WTC11 (cell line): ENCODE measurements around the gene OCA2. TPM values are rescaled to one million over a fixed set of nuclear protein-coding genes. Genes with fewer than 3 reads are reported as not detected.

ENCODE experiments used
- ATAC-seq: fragments of 200-7000 bp; cut with Tn5 transposase; 2 replicates; pipeline ENCODE4 v1.10.0; 2021; ENCODE audit warnings: mild to moderate bottlenecking, moderate library complexity
- CTCF ChIA-PET: fragments of 300-600 bp; sonication (Branson Sonifier 250); formaldehyde crosslinking; loops from one replicate; lab custom pipeline; 2021; ENCODE audit warnings: antibody characterized with exemption; lab: Charles Lee
- POLR2A ChIA-PET: fragments of 350-600 bp; sonication (Branson Sonifier 250); formaldehyde crosslinking; loops from one replicate; lab custom pipeline; 2021; ENCODE audit warnings: antibody characterized with exemption; lab: Charles Lee
- DNase-seq: peaks from one replicate; pipeline ENCODE4 v3.0.0; 2021; ENCODE audit warnings: low spot score
- H3K27ac Mint-ChIP-seq: 2 replicates; pipeline ENCODE4 v1.8.0; 2021; ENCODE audit warnings: mixed read lengths
- H3K27me3 Mint-ChIP-seq: 2 replicates; pipeline ENCODE4 v1.8.0; 2021; ENCODE audit warnings: low read depth, mild to moderate bottlenecking, moderate library complexity, mixed read lengths
- H3K36me3 Mint-ChIP-seq: 2 replicates; pipeline ENCODE4 v1.8.0; 2021; ENCODE audit warnings: mixed read lengths
- H3K4me1 Mint-ChIP-seq: 2 replicates; pipeline ENCODE4 v1.8.0; 2022; ENCODE audit warnings: mixed read lengths
- H3K4me3 Mint-ChIP-seq: 2 replicates; pipeline ENCODE4 v1.8.0; 2021; ENCODE audit warnings: mild to moderate bottlenecking, moderate library complexity, mixed read lengths
- H3K9me3 Mint-ChIP-seq: 2 replicates; pipeline ENCODE4 v1.8.0; 2021; ENCODE audit warnings: mixed read lengths
- ATF1 ChIP-seq: sonication (generic); formaldehyde crosslinking; IDR thresholded peaks from 2 replicates; pipeline ENCODE4 v1.8.1; 2023; ENCODE audit warnings: mild to moderate bottlenecking, moderate library complexity, missing genetic modification reagents
- E2F1 ChIP-seq: sonication (generic); formaldehyde crosslinking; IDR thresholded peaks from 2 replicates; pipeline ENCODE4 v1.8.0; 2022; ENCODE audit warnings: mild to moderate bottlenecking, missing genetic modification reagents
- ETV6 ChIP-seq: sonication (generic); formaldehyde crosslinking; IDR thresholded peaks from 2 replicates; pipeline ENCODE4 v1.8.1; 2022; ENCODE audit warnings: mild to moderate bottlenecking, missing genetic modification reagents
- GRHL2 ChIP-seq: fragments of 250-450 bp; sonication (Bioruptor Pico); IDR thresholded peaks from 2 replicates; pipeline ENCODE4 v1.8.0; 2022; ENCODE audit warnings: mild to moderate bottlenecking, moderate library complexity; ENCODE audit not compliant: insufficient replicate concordance, severe bottlenecking
- HMGA2 ChIP-seq: fragments of 250-450 bp; sonication (Bioruptor Pico); IDR thresholded peaks from 2 replicates; pipeline ENCODE4 v1.4.0; 2021; ENCODE audit warnings: mild to moderate bottlenecking, moderate library complexity
- KAT7 ChIP-seq: sonication (generic); formaldehyde crosslinking; IDR thresholded peaks from 2 replicates; pipeline ENCODE4 v1.8.1; 2023; ENCODE audit warnings: missing genetic modification reagents, mild to moderate bottlenecking, borderline replicate concordance
- NFATC4 ChIP-seq: fragments of 250-450 bp; sonication (Bioruptor Pico); IDR thresholded peaks from 2 replicates; pipeline ENCODE4 v1.9.0; 2021; ENCODE audit warnings: mild to moderate bottlenecking
- NR3C1 ChIP-seq: sonication (generic); formaldehyde crosslinking; conservative IDR thresholded peaks from 2 replicates; pipeline ENCODE4 v1.8.1; 2023; ENCODE audit warnings: low read depth, mild to moderate bottlenecking, missing genetic modification reagents
- RELA ChIP-seq: sonication (generic); formaldehyde crosslinking; IDR thresholded peaks from 2 replicates; pipeline ENCODE4 v1.8.1; 2022; ENCODE audit warnings: missing genetic modification reagents, mild to moderate bottlenecking, borderline replicate concordance
- RORB ChIP-seq: fragments of 250-450 bp; sonication (Bioruptor Pico); IDR thresholded peaks from 2 replicates; pipeline ENCODE4 v1.9.0; 2021; ENCODE audit warnings: mild to moderate bottlenecking
- ZNF121 ChIP-seq: sonication (generic); formaldehyde crosslinking; IDR thresholded peaks from 2 replicates; pipeline ENCODE4 v1.8.0; 2023; ENCODE audit warnings: missing genetic modification reagents
- ZNF232 ChIP-seq: sonication (generic); formaldehyde crosslinking; IDR thresholded peaks from 2 replicates; pipeline ENCODE4 v1.8.0; 2022; ENCODE audit warnings: mild to moderate bottlenecking, missing genetic modification reagents
- ZNF263 ChIP-seq: sonication (generic); formaldehyde crosslinking; IDR thresholded peaks from 2 replicates; pipeline ENCODE4 v1.8.1; 2022; ENCODE audit warnings: low read depth, mild to moderate bottlenecking, moderate library complexity, missing genetic modification reagents
- ZNF317 ChIP-seq: sonication (generic); formaldehyde crosslinking; IDR thresholded peaks from 2 replicates; pipeline ENCODE4 v1.8.1; 2023; ENCODE audit warnings: low read depth, mild to moderate bottlenecking, moderate library complexity, missing genetic modification reagents, borderline replicate concordance
- ZNF416 ChIP-seq: fragments of 250-450 bp; sonication (Bioruptor Pico); IDR thresholded peaks from 2 replicates; pipeline ENCODE4 v1.9.0; 2021; ENCODE audit warnings: mild to moderate bottlenecking, inconsistent platforms
- total RNA-seq: library from RNA; stranded (reverse); gene quantifications from 3 replicates; pipeline ENCODE4 v1.2.3, GENCODE V29; 2021
- TF ChIP-seq, protein P1 (sequence below): sonication (generic); formaldehyde crosslinking; IDR thresholded peaks from 2 replicates; pipeline ENCODE4 v1.8.0; 2022; ENCODE audit warnings: missing genetic modification reagents
- TF ChIP-seq, protein P2 (sequence below): sonication (generic); formaldehyde crosslinking; IDR thresholded peaks from 2 replicates; pipeline ENCODE4 v1.8.1; 2022; ENCODE audit warnings: missing genetic modification reagents, borderline replicate concordance
- TF ChIP-seq, protein P3 (sequence below): sonication (generic); formaldehyde crosslinking; IDR thresholded peaks from 2 replicates; pipeline ENCODE4 v1.8.1; 2022; ENCODE audit warnings: mild to moderate bottlenecking, missing genetic modification reagents, moderate library complexity, borderline replicate concordance
- TF ChIP-seq, protein P4 (sequence below): sonication (generic); formaldehyde crosslinking; IDR thresholded peaks from 2 replicates; pipeline ENCODE4 v1.8.0; 2022; ENCODE audit warnings: mild to moderate bottlenecking, missing genetic modification reagents

OCA2 gene
- total RNA-seq, 1 experiment from 2014 or later, result 0.39 TPM

DNA sequence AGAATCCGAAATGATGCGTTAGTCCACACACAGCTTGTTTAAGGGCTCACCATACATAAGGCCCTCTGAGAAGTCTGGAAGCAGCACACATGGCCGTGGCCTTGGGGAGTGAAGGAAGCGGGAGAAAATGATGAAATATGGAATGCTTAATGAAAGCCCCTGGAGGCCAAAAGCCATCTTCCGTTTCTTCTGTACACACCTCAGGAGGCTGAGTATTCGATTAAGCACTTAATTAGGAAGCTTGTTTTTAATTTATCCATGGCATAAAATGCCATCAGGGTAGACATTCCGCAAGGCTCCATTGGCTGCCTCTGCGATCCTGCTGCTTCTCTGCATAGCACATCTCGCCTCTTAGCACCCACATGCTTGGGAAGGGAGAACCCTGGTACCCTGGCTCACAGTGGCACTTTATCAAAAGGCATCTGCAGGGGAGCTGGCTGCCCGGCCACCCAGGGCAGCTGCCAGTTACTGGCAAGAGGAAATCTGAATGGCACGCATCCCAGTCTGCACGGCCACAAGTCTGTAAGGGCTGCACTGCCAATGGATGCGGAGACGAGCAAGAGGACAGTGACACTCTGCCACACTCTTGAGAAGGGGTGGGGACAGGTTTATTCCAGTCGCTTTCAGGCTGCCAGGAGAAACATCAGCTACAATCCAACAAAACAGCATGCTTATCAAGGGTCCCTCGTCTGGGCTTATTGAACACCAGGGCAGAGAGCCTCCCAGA lies 356.2 kb downstream of the OCA2 start:
- DNase-seq, result no peak
- H3K4me1 Mint-ChIP-seq, result peaks cover under 1% of the 10 kb centered on the region
- H3K9me3 Mint-ChIP-seq, result peaks cover 11% of the 10 kb centered on the region
- peaks cover 5% of the 10 kb centered on the region; the same call in 1 of the 2 replicates for H3K36me3 Mint-ChIP-seq
- no peak for ATAC-seq
- CTCF ChIA-PET, result interaction anchor here (0.9 to 1.2 kb wide), 4 partner anchors 52 to 279 kb away, joined by 3 to 5 read pairs (median 3); no protein-coding TSS in a partner anchor
- TF ChIP-seq ZNF232 (no peak), ZNF317 (no peak), RELA (CRISPR knock-in tag) (no peak), NFATC4 (CRISPR knock-in tag) (no peak), GRHL2 (no peak), ATF1 (CRISPR knock-in tag) (no peak), E2F1 (no peak), KAT7 (CRISPR knock-in tag) (no peak)
- TF ChIP-seq, all 79 proteins: peak for 0
- POLR2A ChIA-PET, result no interaction called here
- Mint-ChIP-seq H3K27me3 (no peaks in the 10 kb centered on the region; the same call in 1 of the 2 replicates), H3K27ac (no peak overlapping the region), H3K4me3 (no peak overlapping the region)

- H3K36me3 Mint-ChIP-seq, result no peaks in the 10 kb centered on the region; the same call in 1 of the 2 replicates
- H3K27me3 Mint-ChIP-seq, result no peaks in the 10 kb centered on the region; the same call in 1 of the 2 replicates
- ChIA-PET CTCF (no interaction called here), POLR2A (no interaction called here)
- no peak overlapping the region for H3K4me3 Mint-ChIP-seq
- TF ChIP-seq NR3C1 (CRISPR knock-in tag) (no peak), ZNF121 (CRISPR knock-in tag) (no peak)
- TF ChIP-seq, protein P1, sequence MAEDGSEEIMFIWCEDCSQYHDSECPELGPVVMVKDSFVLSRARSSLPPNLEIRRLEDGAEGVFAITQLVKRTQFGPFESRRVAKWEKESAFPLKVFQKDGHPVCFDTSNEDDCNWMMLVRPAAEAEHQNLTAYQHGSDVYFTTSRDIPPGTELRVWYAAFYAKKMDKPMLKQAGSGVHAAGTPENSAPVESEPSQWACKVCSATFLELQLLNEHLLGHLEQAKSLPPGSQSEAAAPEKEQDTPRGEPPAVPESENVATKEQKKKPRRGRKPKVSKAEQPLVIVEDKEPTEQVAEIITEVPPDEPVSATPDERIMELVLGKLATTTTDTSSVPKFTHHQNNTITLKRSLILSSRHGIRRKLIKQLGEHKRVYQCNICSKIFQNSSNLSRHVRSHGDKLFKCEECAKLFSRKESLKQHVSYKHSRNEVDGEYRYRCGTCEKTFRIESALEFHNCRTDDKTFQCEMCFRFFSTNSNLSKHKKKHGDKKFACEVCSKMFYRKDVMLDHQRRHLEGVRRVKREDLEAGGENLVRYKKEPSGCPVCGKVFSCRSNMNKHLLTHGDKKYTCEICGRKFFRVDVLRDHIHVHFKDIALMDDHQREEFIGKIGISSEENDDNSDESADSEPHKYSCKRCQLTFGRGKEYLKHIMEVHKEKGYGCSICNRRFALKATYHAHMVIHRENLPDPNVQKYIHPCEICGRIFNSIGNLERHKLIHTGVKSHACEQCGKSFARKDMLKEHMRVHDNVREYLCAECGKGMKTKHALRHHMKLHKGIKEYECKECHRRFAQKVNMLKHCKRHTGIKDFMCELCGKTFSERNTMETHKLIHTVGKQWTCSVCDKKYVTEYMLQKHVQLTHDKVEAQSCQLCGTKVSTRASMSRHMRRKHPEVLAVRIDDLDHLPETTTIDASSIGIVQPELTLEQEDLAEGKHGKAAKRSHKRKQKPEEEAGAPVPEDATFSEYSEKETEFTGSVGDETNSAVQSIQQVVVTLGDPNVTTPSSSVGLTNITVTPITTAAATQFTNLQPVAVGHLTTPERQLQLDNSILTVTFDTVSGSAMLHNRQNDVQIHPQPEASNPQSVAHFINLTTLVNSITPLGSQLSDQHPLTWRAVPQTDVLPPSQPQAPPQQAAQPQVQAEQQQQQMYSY (CRISPR knock-in tag), result no peak
- ATAC-seq (no peak), DNase-seq (no peak)
- H3K4me1 Mint-ChIP-seq, result no peaks in the 10 kb centered on the region
- peaks cover under 1% of the 10 kb centered on the region for H3K9me3 Mint-ChIP-seq
- no peak overlapping the region for H3K27ac Mint-ChIP-seq
These were observed 357.8 kb downstream of the OCA2 start for GRCh38 chr15:27741226-27741860.

DNA sequence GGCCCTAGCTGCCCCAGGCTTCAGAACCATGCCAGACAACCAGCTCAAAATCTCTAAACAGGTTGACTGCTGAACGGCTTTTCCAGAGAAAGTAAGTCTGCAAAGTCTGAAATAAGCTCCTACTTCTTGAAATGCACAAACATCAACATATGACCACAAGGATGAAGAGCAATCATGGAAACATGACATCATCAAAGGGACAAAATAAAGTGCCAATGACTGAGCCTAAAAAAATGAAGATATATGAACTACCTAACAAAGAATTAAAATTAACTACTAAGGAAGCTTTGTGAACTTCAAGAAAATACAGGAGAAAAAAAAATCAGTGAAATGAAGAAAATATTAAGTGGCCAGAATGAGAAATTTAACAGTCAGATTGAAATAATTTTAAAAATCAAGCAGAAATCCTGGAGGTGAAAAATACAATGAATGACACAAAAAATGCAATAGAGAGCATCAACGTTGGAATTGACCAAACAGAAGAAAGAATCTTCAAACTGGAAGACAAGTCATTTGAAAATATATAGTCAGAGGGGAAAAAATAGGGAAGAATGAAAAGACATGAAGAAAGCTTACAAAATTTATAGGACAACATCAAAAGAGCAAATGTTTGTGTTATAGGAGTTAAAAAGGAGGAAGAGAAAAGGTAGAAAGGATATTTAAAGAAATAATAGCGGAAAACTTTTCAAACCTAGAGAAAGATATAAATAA lies 364.2 kb downstream of the OCA2 start:
- Mint-ChIP-seq H3K9me3 (peaks cover 23% of the 10 kb centered on the region), H3K4me3 (no peak overlapping the region), H3K36me3 (peaks cover 16% of the 10 kb centered on the region), H3K27ac (no peak overlapping the region), H3K27me3 (no peaks in the 10 kb centered on the region), H3K4me1 (peaks cover 10% of the 10 kb centered on the region)
- DNase-seq (no peak), ATAC-seq (no peak)
- ChIA-PET POLR2A (no interaction called here), CTCF (interaction anchor here (1.0 kb wide), 1 partner anchor 20 kb away, joined by 3 read pairs; no protein-coding TSS in a partner anchor)
- TF ChIP-seq RORB, result no peak
- no peak for TF ChIP-seq NFATC4 (CRISPR knock-in tag)
- TF ChIP-seq ETV6, result no peak
- TF ChIP-seq, protein P2, sequence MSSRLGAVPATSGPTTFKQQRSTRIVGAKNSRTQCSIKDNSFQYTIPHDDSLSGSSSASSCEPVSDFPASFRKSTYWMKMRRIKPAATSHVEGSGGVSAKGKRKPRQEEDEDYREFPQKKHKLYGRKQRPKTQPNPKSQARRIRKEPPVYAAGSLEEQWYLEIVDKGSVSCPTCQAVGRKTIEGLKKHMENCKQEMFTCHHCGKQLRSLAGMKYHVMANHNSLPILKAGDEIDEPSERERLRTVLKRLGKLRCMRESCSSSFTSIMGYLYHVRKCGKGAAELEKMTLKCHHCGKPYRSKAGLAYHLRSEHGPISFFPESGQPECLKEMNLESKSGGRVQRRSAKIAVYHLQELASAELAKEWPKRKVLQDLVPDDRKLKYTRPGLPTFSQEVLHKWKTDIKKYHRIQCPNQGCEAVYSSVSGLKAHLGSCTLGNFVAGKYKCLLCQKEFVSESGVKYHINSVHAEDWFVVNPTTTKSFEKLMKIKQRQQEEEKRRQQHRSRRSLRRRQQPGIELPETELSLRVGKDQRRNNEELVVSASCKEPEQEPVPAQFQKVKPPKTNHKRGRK (CRISPR knock-in tag), result no peak
- TF ChIP-seq, protein P3, sequence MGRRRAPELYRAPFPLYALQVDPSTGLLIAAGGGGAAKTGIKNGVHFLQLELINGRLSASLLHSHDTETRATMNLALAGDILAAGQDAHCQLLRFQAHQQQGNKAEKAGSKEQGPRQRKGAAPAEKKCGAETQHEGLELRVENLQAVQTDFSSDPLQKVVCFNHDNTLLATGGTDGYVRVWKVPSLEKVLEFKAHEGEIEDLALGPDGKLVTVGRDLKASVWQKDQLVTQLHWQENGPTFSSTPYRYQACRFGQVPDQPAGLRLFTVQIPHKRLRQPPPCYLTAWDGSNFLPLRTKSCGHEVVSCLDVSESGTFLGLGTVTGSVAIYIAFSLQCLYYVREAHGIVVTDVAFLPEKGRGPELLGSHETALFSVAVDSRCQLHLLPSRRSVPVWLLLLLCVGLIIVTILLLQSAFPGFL (CRISPR knock-in tag), result no peak
- TF ChIP-seq ZNF317, result no peak
- TF ChIP-seq, protein P4, sequence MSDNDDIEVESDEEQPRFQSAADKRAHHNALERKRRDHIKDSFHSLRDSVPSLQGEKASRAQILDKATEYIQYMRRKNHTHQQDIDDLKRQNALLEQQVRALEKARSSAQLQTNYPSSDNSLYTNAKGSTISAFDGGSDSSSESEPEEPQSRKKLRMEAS (CRISPR knock-in tag), result no peak
- no peak for TF ChIP-seq HMGA2 (CRISPR knock-in tag)
- TF ChIP-seq ZNF416 (CRISPR knock-in tag), result no peak
- TF ChIP-seq ZNF263 (CRISPR knock-in tag), result no peak
- TF ChIP-seq RELA (CRISPR knock-in tag), result no peak
